ENCODE measurements around the gene SERPINB6.

GRCh38 chr6:2917065-2917464 is 54.3 kb downstream of the SERPINB6 start:
- TF ChIP-seq EZH2phosphoT487 (IDR thresholded peaks at IDR 0.05; ENCODE audit: borderline replicate concordance, low read depth) (no peak), USF1 (IDR thresholded peaks at IDR 0.05; ENCODE audit: borderline replicate concordance, low read depth) (no peak), RCOR1 (IDR thresholded peaks at IDR 0.05; ENCODE audit: low read length) (no peak), CTCF (IDR thresholded peaks at IDR 0.05) (no peak; the same call in 1 of the 2 replicates), RFX5 (IDR thresholded peaks at IDR 0.05; ENCODE audit: low read length) (no peak), YY1 (IDR thresholded peaks at IDR 0.05; ENCODE audit: low read depth) (no peak), MXI1 (IDR thresholded peaks at IDR 0.05; ENCODE audit: low read depth, low read length) (no peak), NFIC (IDR thresholded peaks at IDR 0.05; ENCODE audit: borderline replicate concordance) (no peak), TCF12 (IDR thresholded peaks at IDR 0.05) (no peak), POLR2AphosphoS5 (IDR thresholded peaks at IDR 0.05; ENCODE audit: low read depth, low read length) (no peak), RAD21 (IDR thresholded peaks at IDR 0.05; ENCODE audit: low read length) (no peak), MAX (IDR thresholded peaks at IDR 0.05; ENCODE audit: low read depth) (no peak)

All from SK-N-SH (cell line).